K562 (cell line): ENCODE results near the gene ZNF32. TPM values are rescaled to one million over a fixed set of nuclear protein-coding genes. Genes with fewer than 3 reads are reported as not detected.

Experiments used
- ARID4B ChIP-seq: sonication (generic); formaldehyde crosslinking; IDR thresholded peaks from 2 replicates; pipeline ENCODE4 v1.8.0; 2022; ENCODE audit warnings: mild to moderate bottlenecking, missing genetic modification reagents
- E2F1 ChIP-seq: sonication (generic); formaldehyde crosslinking; IDR thresholded peaks from 2 replicates; pipeline ENCODE4 v1.8.1; 2023; ENCODE audit warnings: mild to moderate bottlenecking, missing genetic modification reagents, moderate library complexity
- HCFC1 ChIP-seq: IDR thresholded peaks from 2 replicates; pipeline ENCODE4 v1.6.1; 2012; ENCODE audit warnings: low read depth, low read length, improper control_type of control experiment
- HIVEP1 ChIP-seq: fragments of 250-450 bp; sonication (Bioruptor Pico); IDR thresholded peaks from 2 replicates; pipeline ENCODE4 v1.4.0; 2020; ENCODE audit warnings: mild to moderate bottlenecking
- MBD2 ChIP-seq: sonication (generic); IDR thresholded peaks from 2 replicates; pipeline ENCODE4 v1.6.1; 2016; ENCODE audit warnings: low read depth, borderline replicate concordance
- MYC ChIP-seq, 2 experiments: fragments of 250-450 bp in 1 of 2; sonication (Bioruptor Pico) in 1 of 2; IDR thresholded peaks; 2 replicates each; pipeline versions ENCODE4 v1.5.1 to v1.6.1; 2012 to 2021; ENCODE audit warnings: low read depth in 2 of 2, borderline replicate concordance in 1 of 2, improper control_type of control experiment in 1 of 2, low read length in 1 of 2, mild to moderate bottlenecking in 1 of 2, moderate library complexity in 1 of 2
- NCOA1 ChIP-seq: fragments of 450-650 bp; IDR thresholded peaks from 2 replicates; pipeline ENCODE4 v1.6.1; 2016; ENCODE audit warnings: low read depth
- NFIC ChIP-seq: fragments of 450-650 bp; IDR thresholded peaks from 2 replicates; pipeline ENCODE4 v1.6.1; 2017; ENCODE audit warnings: mild to moderate bottlenecking, inconsistent platforms
- POLR2G ChIP-seq: fragments of 200-400 bp; formaldehyde crosslinking; IDR thresholded peaks from 2 replicates; pipeline ENCODE4 v1.6.1; 2017; ENCODE audit warnings: low read depth, mild to moderate bottlenecking, antibody characterized with exemption, low read length, moderate library complexity
- SRSF1 ChIP-seq: fragments of 200-400 bp; formaldehyde crosslinking; IDR thresholded peaks from 2 replicates; pipeline ENCODE4 v1.6.1; 2017; ENCODE audit warnings: mild to moderate bottlenecking, low read depth, low read length, moderate library complexity
- TAF1 ChIP-seq: IDR thresholded peaks from 2 replicates; pipeline ENCODE4 v1.6.1; 2011; ENCODE audit warnings: mild to moderate bottlenecking, low read length, moderate library complexity; ENCODE audit not compliant: insufficient read depth, control insufficient read depth, severe bottlenecking; ENCODE audit errors: extremely low read depth
- ZNF146 ChIP-seq: IDR thresholded peaks from one replicate; pipeline ENCODE4 v1.6.1; 2018; ENCODE audit warnings: missing compliant biosample characterization; ENCODE audit not compliant: unreplicated experiment
- polyA plus RNA-seq, 8 experiments: library from polyadenylated mRNA; depleted of rRNA in 4 of 8; stranded (reverse) in 5 of 8; unstranded in 3 of 8; fragments of >200 nt; fragmentation: Nextera tagmentation in 2 of 8; fragmentation: Illumina TruSeq in 1 of 8; extraction: Ambion mirVana in 2 of 8; extraction: Trizol in 1 of 8; gene quantifications; 2 replicates each; pipeline versions ENCODE4 v1.2.1 to v1.2.3, GENCODE V29; 2011 to 2014; ENCODE audit warnings: inconsistent platforms in 1 of 8, missing spikeins in 1 of 8
- total RNA-seq, 7 experiments: library from RNA; depleted of rRNA in 6 of 7; stranded (reverse); fragments of >200 nt in 6 of 7; fragmentation: Illumina TruSeq in 2 of 7; extraction: Trizol in 2 of 7; gene quantifications; 2 replicates each; pipeline versions ENCODE4 v1.2.1 to v1.2.3, GENCODE V29; 2011 to 2021; ENCODE audit warnings: low replicate concordance in 1 of 7
- TF ChIP-seq, protein P1 (sequence below): fragments of 450-650 bp; IDR thresholded peaks from 2 replicates; pipeline ENCODE4 v1.6.1; 2014; ENCODE audit warnings: low read depth, mild to moderate bottlenecking, moderate library complexity, borderline replicate concordance
- TF ChIP-seq, protein P2 (sequence below): fragments of 250-450 bp; sonication (Bioruptor Pico); IDR thresholded peaks from 2 replicates; pipeline ENCODE4 v1.8.0; 2021; ENCODE audit warnings: mild to moderate bottlenecking, moderate library complexity
- TF ChIP-seq, protein P3 (sequence below): fragments of 250-450 bp; sonication (Bioruptor Pico); IDR thresholded peaks from 2 replicates; pipeline ENCODE4 v1.4.0; 2020; ENCODE audit warnings: mild to moderate bottlenecking, moderate library complexity

ZNF32 gene
- total and polyA plus RNA-seq, 9 of the 15 experiments (the other 6 are each of a cell fraction or from before 2014, with no cell fraction given) = 17.3 to 57.0 (median 26.3) TPM

DNA sequence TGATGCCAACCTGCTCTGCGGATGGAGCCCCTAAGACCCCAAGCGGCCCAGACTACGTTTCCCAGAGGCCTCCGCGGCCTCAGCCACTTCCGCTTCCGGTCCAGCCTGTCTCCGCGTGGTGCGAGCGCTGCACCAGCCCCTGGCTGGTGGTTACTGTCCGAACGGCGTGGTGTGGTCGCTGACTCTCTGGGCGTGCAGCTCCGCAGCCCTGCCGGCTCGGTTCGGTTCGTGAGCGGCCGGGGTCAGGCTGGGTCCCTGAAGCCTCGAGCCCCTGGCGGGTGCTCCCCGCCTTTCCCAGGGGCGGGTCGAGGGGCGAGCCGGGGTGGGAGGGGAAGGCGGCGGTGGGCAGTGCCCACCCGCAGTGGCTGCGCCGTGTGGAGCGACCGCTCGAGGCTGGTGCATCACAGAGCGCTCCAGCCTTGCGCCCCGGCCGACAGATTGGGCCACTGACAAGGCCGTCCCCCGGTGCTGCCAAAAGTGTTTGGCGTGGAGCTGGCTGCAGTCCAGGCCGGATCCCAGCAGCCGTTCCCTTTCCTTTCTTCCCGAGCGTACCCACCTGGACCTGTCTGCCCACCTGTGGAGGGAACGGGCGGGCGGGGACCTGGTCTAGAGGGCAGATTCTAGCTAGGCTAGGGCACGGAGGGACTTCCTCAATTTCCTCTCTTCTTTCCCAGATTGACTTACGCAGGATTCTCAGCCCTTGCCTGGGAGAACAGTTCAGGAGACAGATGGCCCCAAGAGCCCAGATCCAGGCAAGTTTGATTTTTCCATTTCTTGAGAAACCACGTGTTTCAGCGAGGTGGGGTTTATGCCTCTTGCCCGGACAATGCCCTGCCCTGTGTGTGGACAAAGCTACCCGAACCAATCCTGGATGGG is 42.1 kb downstream of the ZNF32 start, which contains the start of gene ZNF485 (continued):
- peak; percentile 94 for TF ChIP-seq ARID4B (CRISPR knock-in tag)
- no peak for TF ChIP-seq E2F1 (CRISPR knock-in tag)
- TF ChIP-seq, protein P1, sequence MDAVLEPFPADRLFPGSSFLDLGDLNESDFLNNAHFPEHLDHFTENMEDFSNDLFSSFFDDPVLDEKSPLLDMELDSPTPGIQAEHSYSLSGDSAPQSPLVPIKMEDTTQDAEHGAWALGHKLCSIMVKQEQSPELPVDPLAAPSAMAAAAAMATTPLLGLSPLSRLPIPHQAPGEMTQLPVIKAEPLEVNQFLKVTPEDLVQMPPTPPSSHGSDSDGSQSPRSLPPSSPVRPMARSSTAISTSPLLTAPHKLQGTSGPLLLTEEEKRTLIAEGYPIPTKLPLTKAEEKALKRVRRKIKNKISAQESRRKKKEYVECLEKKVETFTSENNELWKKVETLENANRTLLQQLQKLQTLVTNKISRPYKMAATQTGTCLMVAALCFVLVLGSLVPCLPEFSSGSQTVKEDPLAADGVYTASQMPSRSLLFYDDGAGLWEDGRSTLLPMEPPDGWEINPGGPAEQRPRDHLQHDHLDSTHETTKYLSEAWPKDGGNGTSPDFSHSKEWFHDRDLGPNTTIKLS = peak; percentile 86
- TF ChIP-seq MYC (IDR thresholded peaks at IDR 0.05; ENCODE audit: low read depth, low read length) = peak; percentile 99
- TF ChIP-seq MYC (CRISPR knock-in tag; IDR thresholded peaks at IDR 0.05; ENCODE audit: borderline replicate concordance, low read depth) = peak; percentile 89
- peak; percentile 12; the same call in 1 of the 2 replicates for TF ChIP-seq NCOA1
- peak; percentile 53 for TF ChIP-seq TAF1
- TF ChIP-seq, protein P2, sequence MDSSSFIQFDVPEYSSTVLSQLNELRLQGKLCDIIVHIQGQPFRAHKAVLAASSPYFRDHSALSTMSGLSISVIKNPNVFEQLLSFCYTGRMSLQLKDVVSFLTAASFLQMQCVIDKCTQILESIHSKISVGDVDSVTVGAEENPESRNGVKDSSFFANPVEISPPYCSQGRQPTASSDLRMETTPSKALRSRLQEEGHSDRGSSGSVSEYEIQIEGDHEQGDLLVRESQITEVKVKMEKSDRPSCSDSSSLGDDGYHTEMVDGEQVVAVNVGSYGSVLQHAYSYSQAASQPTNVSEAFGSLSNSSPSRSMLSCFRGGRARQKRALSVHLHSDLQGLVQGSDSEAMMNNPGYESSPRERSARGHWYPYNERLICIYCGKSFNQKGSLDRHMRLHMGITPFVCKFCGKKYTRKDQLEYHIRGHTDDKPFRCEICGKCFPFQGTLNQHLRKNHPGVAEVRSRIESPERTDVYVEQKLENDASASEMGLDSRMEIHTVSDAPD = no peak
- TF ChIP-seq HIVEP1 (CRISPR knock-in tag) = peak; percentile 43; the same call in 1 of the 2 replicates
- no peak for TF ChIP-seq ZNF146 (CRISPR knock-in tag)
- 0 out of 2 replicates have a peak, but pooled peaks have one; percentile 65 for TF ChIP-seq SRSF1
- TF ChIP-seq HCFC1 = peak; percentile 98
- peak; percentile 67 for TF ChIP-seq MBD2
- peak; percentile 96 for TF ChIP-seq POLR2G
- TF ChIP-seq, protein P3, sequence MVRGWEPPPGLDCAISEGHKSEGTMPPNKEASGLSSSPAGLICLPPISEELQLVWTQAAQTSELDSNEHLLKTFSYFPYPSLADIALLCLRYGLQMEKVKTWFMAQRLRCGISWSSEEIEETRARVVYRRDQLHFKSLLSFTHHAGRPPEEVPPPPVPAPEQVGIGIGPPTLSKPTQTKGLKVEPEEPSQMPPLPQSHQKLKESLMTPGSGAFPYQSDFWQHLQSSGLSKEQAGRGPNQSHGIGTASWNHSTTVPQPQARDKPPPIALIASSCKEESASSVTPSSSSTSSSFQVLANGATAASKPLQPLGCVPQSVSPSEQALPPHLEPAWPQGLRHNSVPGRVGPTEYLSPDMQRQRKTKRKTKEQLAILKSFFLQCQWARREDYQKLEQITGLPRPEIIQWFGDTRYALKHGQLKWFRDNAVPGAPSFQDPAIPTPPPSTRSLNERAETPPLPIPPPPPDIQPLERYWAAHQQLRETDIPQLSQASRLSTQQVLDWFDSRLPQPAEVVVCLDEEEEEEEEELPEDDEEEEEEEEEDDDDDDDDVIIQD = no peak
- TF ChIP-seq NFIC = peak; percentile 82
